ENCODE data around the gene PURB. TPM values are rescaled to one million over a fixed set of nuclear protein-coding genes. Genes with fewer than 3 reads are reported as not detected.
"Not testable (repeated sequence)": the region's sequence is repeated elsewhere in the genome, so short reads cannot be mapped to it uniquely, and the experiment has no call there.

PURB gene
- 41.4 and 41.5 TPM in 2 replicates for total RNA-seq

GRCh38 chr7:44885394-44886317 is at the start of gene PURB:
PURB (minus strand) TSS chr7:44885530; CDS start chr7:44885348, 182 bp downstream.
- peaks cover 42% of the 10 kb centered on the region for H3K4me1 Mint-ChIP-seq
- H3K4me3 Mint-ChIP-seq, result peak within 1 kb of the TSS; percentile 97
- no peaks in the 10 kb centered on the region for H3K9me3 Mint-ChIP-seq
- DNase-seq, result peak; percentile 99
- intact Hi-C loops (cut with micrococcal nuclease), result loop anchor here (1.0 to 2.0 kb wide), 13 partner anchors 28 to 313 kb away; partner anchors contain the start of genes DDX56, H2AZ2, MYO1G and OGDH
- H3K27me3 Mint-ChIP-seq, result no peaks in the 10 kb centered on the region
- H3K27ac Mint-ChIP-seq, result peak within 1 kb of the TSS; percentile 99
- peaks cover 39% of the 10 kb centered on the region for H3K36me3 Mint-ChIP-seq (ENCODE audit: low read depth)

GRCh38 chr7:44935016-44935415 is 49.7 kb upstream of the PURB start:
- Mint-ChIP-seq H3K4me3 (no peak overlapping the region), H3K27ac (no peak overlapping the region), H3K9me3 (no peaks in the 10 kb centered on the region)

GRCh38 chr7:44934510-44934909 is 49.2 kb upstream of the PURB start:
- intact Hi-C loops (cut with micrococcal nuclease); H3K36me3 Mint-ChIP-seq (ENCODE audit: low read depth); H3K9me3 Mint-ChIP-seq; DNase-seq; H3K4me1 Mint-ChIP-seq; H3K4me3 Mint-ChIP-seq; H3K27ac Mint-ChIP-seq: not testable (repeated sequence)
- H3K27me3 Mint-ChIP-seq, result peaks cover 18% of the 10 kb centered on the region

More at GRCh38 chr7:44935016-44935415, 49.7 kb upstream of the PURB start:
- no peaks in the 10 kb centered on the region for H3K36me3 Mint-ChIP-seq (ENCODE audit: low read depth)
- no peak for DNase-seq
- intact Hi-C loops (cut with micrococcal nuclease), result no loop called here
- H3K4me1 Mint-ChIP-seq, result no peaks in the 10 kb centered on the region
- H3K27me3 Mint-ChIP-seq, result peaks cover 19% of the 10 kb centered on the region

- no peaks in the 10 kb centered on the region for H3K4me1 Mint-ChIP-seq
- DNase-seq, result no peak
- H3K9me3 Mint-ChIP-seq, result no peaks in the 10 kb centered on the region
- no peaks in the 10 kb centered on the region for H3K36me3 Mint-ChIP-seq (ENCODE audit: low read depth)
- intact Hi-C loops (cut with micrococcal nuclease), result no loop called here
- no peak overlapping the region for H3K4me3 Mint-ChIP-seq
- peaks cover 20% of the 10 kb centered on the region for H3K27me3 Mint-ChIP-seq
- H3K27ac Mint-ChIP-seq, result no peak overlapping the region
Observed at GRCh38 chr7:44930921-44931320, 45.6 kb upstream of the PURB start.

GRCh38 chr7:44922351-44922694 is 37.0 kb upstream of the PURB start:
- H3K27me3 Mint-ChIP-seq, result peaks cover 3% of the 10 kb centered on the region
- intact Hi-C loops (cut with micrococcal nuclease), result loop anchor here (1.0 to 5.0 kb wide), 5 partner anchors 37 to 334 kb away; partner anchors contain the start of genes PPIA and PURB
- H3K9me3 Mint-ChIP-seq, result no peaks in the 10 kb centered on the region
- no peak for DNase-seq
- no peak overlapping the region for H3K4me3 Mint-ChIP-seq
- H3K4me1 Mint-ChIP-seq, result peaks cover 12% of the 10 kb centered on the region
- H3K36me3 Mint-ChIP-seq (ENCODE audit: low read depth), result no peaks in the 10 kb centered on the region
- peak overlapping the region; percentile 81 for H3K27ac Mint-ChIP-seq

GRCh38 chr7:44921607-44922350 is 36.4 kb upstream of the PURB start:
- Mint-ChIP-seq H3K27ac (peak overlapping the region; percentile 81), H3K4me3 (no peak overlapping the region)
- intact Hi-C loops (cut with micrococcal nuclease), result loop anchor here (1.0 to 5.0 kb wide), 5 partner anchors 36 to 333 kb away; partner anchors contain the start of genes PPIA and PURB

GRCh38 chr7:44920119-44920518 is 34.8 kb upstream of the PURB start:
- Mint-ChIP-seq H3K27ac (no peak overlapping the region), H3K4me1 (peaks cover 17% of the 10 kb centered on the region), H3K27me3 (no peaks in the 10 kb centered on the region), H3K36me3 (ENCODE audit: low read depth) (no peaks in the 10 kb centered on the region), H3K4me3 (no peak overlapping the region), H3K9me3 (no peaks in the 10 kb centered on the region)
- intact Hi-C loops (cut with micrococcal nuclease), result loop anchor here (5.0 kb wide), 1 partner anchor 217 kb away; no protein-coding TSS in a partner anchor
- no peak for DNase-seq

More at GRCh38 chr7:44921607-44922350, 36.4 kb upstream of the PURB start:
- Mint-ChIP-seq H3K36me3 (ENCODE audit: low read depth) (no peaks in the 10 kb centered on the region), H3K4me1 (peaks cover 12% of the 10 kb centered on the region), H3K9me3 (no peaks in the 10 kb centered on the region), H3K27me3 (peaks cover under 1% of the 10 kb centered on the region)
- peak; percentile 98 for DNase-seq

- no peak overlapping the region for H3K4me3 Mint-ChIP-seq
- H3K4me1 Mint-ChIP-seq, result peaks cover 23% of the 10 kb centered on the region
- H3K9me3 Mint-ChIP-seq, result no peaks in the 10 kb centered on the region
- H3K27ac Mint-ChIP-seq, result no peak overlapping the region
- intact Hi-C loops (cut with micrococcal nuclease), result no loop called here
- no peaks in the 10 kb centered on the region for H3K36me3 Mint-ChIP-seq (ENCODE audit: low read depth)
- H3K27me3 Mint-ChIP-seq, result no peaks in the 10 kb centered on the region
- DNase-seq, result no peak
Observed at GRCh38 chr7:44918029-44918428, 32.7 kb upstream of the PURB start.

- Mint-ChIP-seq H3K4me3 (no peak overlapping the region), H3K9me3 (no peaks in the 10 kb centered on the region), H3K4me1 (peaks cover 23% of the 10 kb centered on the region), H3K27ac (no peak overlapping the region), H3K36me3 (ENCODE audit: low read depth) (no peaks in the 10 kb centered on the region), H3K27me3 (no peaks in the 10 kb centered on the region)
- DNase-seq, result no peak
- intact Hi-C loops (cut with micrococcal nuclease), result no loop called here
Observed at GRCh38 chr7:44917465-44917864, 32.1 kb upstream of the PURB start.

- Mint-ChIP-seq H3K27me3 (no peaks in the 10 kb centered on the region), H3K4me3 (peak overlapping the region; percentile 45), H3K4me1 (peaks cover 16% of the 10 kb centered on the region), H3K27ac (peak overlapping the region; percentile 85), H3K36me3 (ENCODE audit: low read depth) (no peaks in the 10 kb centered on the region), H3K9me3 (no peaks in the 10 kb centered on the region)
- DNase-seq, result peak; percentile 95
- intact Hi-C loops (cut with micrococcal nuclease), result loop anchor here (1.0 to 2.0 kb wide), 5 partner anchors 24 to 66 kb away; partner anchors contain the start of genes H2AZ2, MYO1G and PURB
Observed at GRCh38 chr7:44914992-44915607, 29.8 kb upstream of the PURB start.

GRCh38 chr7:44912775-44913347 is 27.5 kb upstream of the PURB start:
- intact Hi-C loops (cut with micrococcal nuclease), result no loop called here
- no peaks in the 10 kb centered on the region for H3K36me3 Mint-ChIP-seq (ENCODE audit: low read depth)
- H3K9me3 Mint-ChIP-seq, result no peaks in the 10 kb centered on the region
- H3K4me3 Mint-ChIP-seq, result no peak overlapping the region
- no peak for DNase-seq
- H3K4me1 Mint-ChIP-seq, result peaks cover 11% of the 10 kb centered on the region
- no peaks in the 10 kb centered on the region for H3K27me3 Mint-ChIP-seq
- peak overlapping the region; percentile 73 for H3K27ac Mint-ChIP-seq

- no peaks in the 10 kb centered on the region for H3K27me3 Mint-ChIP-seq
- H3K9me3 Mint-ChIP-seq, result no peaks in the 10 kb centered on the region
- peaks cover 13% of the 10 kb centered on the region for H3K4me1 Mint-ChIP-seq
- intact Hi-C loops (cut with micrococcal nuclease), result no loop called here
- no peak for DNase-seq
- no peak overlapping the region for H3K27ac Mint-ChIP-seq
- H3K4me3 Mint-ChIP-seq, result no peak overlapping the region
- H3K36me3 Mint-ChIP-seq (ENCODE audit: low read depth), result no peaks in the 10 kb centered on the region
Observed at GRCh38 chr7:44911911-44912310, 26.6 kb upstream of the PURB start.
